K562 (cell line): ENCODE measurements around the gene LYPLA2. TPM values are rescaled to one million over a fixed set of nuclear protein-coding genes. Genes with fewer than 3 reads are reported as not detected.

Experiments used
- EP300 ChIP-seq: IDR thresholded peaks from 2 replicates; pipeline ENCODE4 v1.6.1; 2012; ENCODE audit warnings: low read length, improper control_type of control experiment
- EP400 ChIP-seq: fragments of 450-650 bp; IDR thresholded peaks from 2 replicates; pipeline ENCODE4 v1.6.1; 2017; ENCODE audit warnings: antibody characterized with exemption, mild to moderate bottlenecking, moderate library complexity
- IFI16 ChIP-seq: fragments of 250-450 bp; sonication (Bioruptor Pico); IDR thresholded peaks from 2 replicates; pipeline ENCODE4 v2.1.2; 2022; ENCODE audit warnings: mild to moderate bottlenecking, inconsistent platforms
- TAL1 ChIP-seq: fragments of 450-650 bp; IDR thresholded peaks from 2 replicates; pipeline ENCODE4 v1.6.1; 2016; ENCODE audit warnings: mild to moderate bottlenecking
- ZKSCAN8 ChIP-seq: fragments of 200-800 bp; sonication (Bioruptor generic); IDR thresholded peaks from 2 replicates; pipeline ENCODE4 v1.6.1; 2016; ENCODE audit warnings: missing genetic modification characterization, missing compliant biosample characterization
- ZNF780A ChIP-seq: fragments of 250-450 bp; sonication (Bioruptor Pico); IDR thresholded peaks from 2 replicates; pipeline ENCODE4 v1.5.0; 2021; ENCODE audit warnings: mild to moderate bottlenecking
- polyA plus RNA-seq, 8 experiments: library from polyadenylated mRNA; depleted of rRNA in 4 of 8; stranded (reverse) in 5 of 8; unstranded in 3 of 8; fragments of >200 nt; fragmentation: Nextera tagmentation in 2 of 8; fragmentation: Illumina TruSeq in 1 of 8; extraction: Ambion mirVana in 2 of 8; extraction: Trizol in 1 of 8; gene quantifications; 2 replicates each; pipeline versions ENCODE4 v1.2.1 to v1.2.3, GENCODE V29; 2011 to 2014; ENCODE audit warnings: inconsistent platforms in 1 of 8, missing spikeins in 1 of 8
- total RNA-seq, 7 experiments: library from RNA; depleted of rRNA in 6 of 7; stranded (reverse); fragments of >200 nt in 6 of 7; fragmentation: Illumina TruSeq in 2 of 7; extraction: Trizol in 2 of 7; gene quantifications; 2 replicates each; pipeline versions ENCODE4 v1.2.1 to v1.2.3, GENCODE V29; 2011 to 2021; ENCODE audit warnings: low replicate concordance in 1 of 7
- TF ChIP-seq, protein P1 (sequence below): sonication (generic); formaldehyde crosslinking; IDR thresholded peaks from 2 replicates; pipeline ENCODE4 v1.8.0; 2023; ENCODE audit warnings: mild to moderate bottlenecking, missing genetic modification reagents
- TF ChIP-seq, protein P2 (sequence below): fragments of 250-450 bp; sonication (Bioruptor Pico); IDR thresholded peaks from 2 replicates; pipeline ENCODE4 v1.4.0; 2020; ENCODE audit warnings: mild to moderate bottlenecking
- TF ChIP-seq, protein P3 (sequence below): IDR thresholded peaks from 3 replicates; pipeline ENCODE4 v1.6.1; 2011; ENCODE audit warnings: borderline replicate concordance, mild to moderate bottlenecking, moderate library complexity; ENCODE audit not compliant: insufficient read length; ENCODE audit errors: extremely low read depth
- TF ChIP-seq, protein P4 (sequence below): sonication (generic); formaldehyde crosslinking; IDR thresholded peaks from 2 replicates; pipeline ENCODE4 v1.8.0; 2022; ENCODE audit warnings: mild to moderate bottlenecking, missing genetic modification reagents
- TF ChIP-seq, protein P5 (sequence below): fragments of 250-450 bp; sonication (Bioruptor Pico); IDR thresholded peaks from 2 replicates; pipeline ENCODE4 v1.5.0; 2021; ENCODE audit warnings: mild to moderate bottlenecking, borderline replicate concordance

Gene LYPLA2
- total and polyA plus RNA-seq, 9 of the 15 experiments (the other 6 are each of a cell fraction or from before 2014, with no cell fraction given) = 3.9 to 128 (median 60.1) TPM

DNA sequence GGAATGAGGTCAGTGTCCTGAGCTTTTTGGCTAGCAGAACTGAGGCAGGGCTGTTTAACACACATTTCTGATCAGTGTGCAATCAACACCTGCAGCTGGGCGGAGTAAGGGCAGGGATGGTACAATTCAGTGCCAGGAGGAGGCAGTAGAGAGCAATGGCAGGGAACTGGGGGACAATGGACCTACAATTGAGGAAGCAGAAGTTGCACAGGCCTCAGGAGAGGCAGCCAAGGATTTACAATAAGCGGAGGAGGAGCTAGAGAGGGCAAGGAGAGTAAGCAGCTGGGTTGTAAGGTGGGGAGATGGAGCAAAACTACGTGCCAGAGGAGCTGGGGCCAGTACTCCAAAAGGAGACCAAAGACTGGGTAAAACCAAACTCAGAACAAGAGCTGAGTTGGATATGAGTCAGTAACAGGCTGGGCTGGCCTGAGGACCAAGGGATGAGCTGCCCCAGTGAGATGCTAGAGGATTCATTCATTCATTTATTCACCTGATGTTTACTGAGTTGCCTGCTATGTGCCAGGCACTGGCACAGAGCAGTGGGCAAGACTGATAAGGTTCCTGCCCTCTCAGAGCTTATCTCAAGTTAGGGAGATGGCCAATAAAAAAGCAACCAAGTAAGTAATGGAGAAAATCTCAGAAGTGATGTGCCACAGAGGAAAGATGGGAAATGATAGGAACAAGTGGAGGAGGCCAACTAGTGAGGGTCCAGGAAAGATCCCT is 20.0 kb downstream of the LYPLA2 start (continued):
- TF ChIP-seq, protein P1, sequence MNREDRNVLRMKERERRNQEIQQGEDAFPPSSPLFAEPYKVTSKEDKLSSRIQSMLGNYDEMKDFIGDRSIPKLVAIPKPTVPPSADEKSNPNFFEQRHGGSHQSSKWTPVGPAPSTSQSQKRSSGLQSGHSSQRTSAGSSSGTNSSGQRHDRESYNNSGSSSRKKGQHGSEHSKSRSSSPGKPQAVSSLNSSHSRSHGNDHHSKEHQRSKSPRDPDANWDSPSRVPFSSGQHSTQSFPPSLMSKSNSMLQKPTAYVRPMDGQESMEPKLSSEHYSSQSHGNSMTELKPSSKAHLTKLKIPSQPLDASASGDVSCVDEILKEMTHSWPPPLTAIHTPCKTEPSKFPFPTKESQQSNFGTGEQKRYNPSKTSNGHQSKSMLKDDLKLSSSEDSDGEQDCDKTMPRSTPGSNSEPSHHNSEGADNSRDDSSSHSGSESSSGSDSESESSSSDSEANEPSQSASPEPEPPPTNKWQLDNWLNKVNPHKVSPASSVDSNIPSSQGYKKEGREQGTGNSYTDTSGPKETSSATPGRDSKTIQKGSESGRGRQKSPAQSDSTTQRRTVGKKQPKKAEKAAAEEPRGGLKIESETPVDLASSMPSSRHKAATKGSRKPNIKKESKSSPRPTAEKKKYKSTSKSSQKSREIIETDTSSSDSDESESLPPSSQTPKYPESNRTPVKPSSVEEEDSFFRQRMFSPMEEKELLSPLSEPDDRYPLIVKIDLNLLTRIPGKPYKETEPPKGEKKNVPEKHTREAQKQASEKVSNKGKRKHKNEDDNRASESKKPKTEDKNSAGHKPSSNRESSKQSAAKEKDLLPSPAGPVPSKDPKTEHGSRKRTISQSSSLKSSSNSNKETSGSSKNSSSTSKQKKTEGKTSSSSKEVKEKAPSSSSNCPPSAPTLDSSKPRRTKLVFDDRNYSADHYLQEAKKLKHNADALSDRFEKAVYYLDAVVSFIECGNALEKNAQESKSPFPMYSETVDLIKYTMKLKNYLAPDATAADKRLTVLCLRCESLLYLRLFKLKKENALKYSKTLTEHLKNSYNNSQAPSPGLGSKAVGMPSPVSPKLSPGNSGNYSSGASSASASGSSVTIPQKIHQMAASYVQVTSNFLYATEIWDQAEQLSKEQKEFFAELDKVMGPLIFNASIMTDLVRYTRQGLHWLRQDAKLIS (CRISPR knock-in tag) = no peak
- TF ChIP-seq ZNF780A (CRISPR knock-in tag) = no peak
- TF ChIP-seq, protein P2, sequence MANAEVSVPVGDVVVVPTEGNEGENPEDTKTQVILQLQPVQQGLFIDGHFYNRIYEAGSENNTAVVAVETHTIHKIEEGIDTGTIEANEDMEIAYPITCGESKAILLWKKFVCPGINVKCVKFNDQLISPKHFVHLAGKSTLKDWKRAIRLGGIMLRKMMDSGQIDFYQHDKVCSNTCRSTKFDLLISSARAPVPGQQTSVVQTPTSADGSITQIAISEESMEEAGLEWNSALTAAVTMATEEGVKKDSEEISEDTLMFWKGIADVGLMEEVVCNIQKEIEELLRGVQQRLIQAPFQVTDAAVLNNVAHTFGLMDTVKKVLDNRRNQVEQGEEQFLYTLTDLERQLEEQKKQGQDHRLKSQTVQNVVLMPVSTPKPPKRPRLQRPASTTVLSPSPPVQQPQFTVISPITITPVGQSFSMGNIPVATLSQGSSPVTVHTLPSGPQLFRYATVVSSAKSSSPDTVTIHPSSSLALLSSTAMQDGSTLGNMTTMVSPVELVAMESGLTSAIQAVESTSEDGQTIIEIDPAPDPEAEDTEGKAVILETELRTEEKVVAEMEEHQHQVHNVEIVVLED (CRISPR knock-in tag) = no peak
- TF ChIP-seq IFI16 = no peak
- TF ChIP-seq, protein P3, sequence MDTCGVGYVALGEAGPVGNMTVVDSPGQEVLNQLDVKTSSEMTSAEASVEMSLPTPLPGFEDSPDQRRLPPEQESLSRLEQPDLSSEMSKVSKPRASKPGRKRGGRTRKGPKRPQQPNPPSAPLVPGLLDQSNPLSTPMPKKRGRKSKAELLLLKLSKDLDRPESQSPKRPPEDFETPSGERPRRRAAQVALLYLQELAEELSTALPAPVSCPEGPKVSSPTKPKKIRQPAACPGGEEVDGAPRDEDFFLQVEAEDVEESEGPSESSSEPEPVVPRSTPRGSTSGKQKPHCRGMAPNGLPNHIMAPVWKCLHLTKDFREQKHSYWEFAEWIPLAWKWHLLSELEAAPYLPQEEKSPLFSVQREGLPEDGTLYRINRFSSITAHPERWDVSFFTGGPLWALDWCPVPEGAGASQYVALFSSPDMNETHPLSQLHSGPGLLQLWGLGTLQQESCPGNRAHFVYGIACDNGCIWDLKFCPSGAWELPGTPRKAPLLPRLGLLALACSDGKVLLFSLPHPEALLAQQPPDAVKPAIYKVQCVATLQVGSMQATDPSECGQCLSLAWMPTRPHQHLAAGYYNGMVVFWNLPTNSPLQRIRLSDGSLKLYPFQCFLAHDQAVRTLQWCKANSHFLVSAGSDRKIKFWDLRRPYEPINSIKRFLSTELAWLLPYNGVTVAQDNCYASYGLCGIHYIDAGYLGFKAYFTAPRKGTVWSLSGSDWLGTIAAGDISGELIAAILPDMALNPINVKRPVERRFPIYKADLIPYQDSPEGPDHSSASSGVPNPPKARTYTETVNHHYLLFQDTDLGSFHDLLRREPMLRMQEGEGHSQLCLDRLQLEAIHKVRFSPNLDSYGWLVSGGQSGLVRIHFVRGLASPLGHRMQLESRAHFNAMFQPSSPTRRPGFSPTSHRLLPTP = peak; percentile 52
- TF ChIP-seq TAL1 = no peak
- TF ChIP-seq EP400 = no peak
- TF ChIP-seq, protein P4, sequence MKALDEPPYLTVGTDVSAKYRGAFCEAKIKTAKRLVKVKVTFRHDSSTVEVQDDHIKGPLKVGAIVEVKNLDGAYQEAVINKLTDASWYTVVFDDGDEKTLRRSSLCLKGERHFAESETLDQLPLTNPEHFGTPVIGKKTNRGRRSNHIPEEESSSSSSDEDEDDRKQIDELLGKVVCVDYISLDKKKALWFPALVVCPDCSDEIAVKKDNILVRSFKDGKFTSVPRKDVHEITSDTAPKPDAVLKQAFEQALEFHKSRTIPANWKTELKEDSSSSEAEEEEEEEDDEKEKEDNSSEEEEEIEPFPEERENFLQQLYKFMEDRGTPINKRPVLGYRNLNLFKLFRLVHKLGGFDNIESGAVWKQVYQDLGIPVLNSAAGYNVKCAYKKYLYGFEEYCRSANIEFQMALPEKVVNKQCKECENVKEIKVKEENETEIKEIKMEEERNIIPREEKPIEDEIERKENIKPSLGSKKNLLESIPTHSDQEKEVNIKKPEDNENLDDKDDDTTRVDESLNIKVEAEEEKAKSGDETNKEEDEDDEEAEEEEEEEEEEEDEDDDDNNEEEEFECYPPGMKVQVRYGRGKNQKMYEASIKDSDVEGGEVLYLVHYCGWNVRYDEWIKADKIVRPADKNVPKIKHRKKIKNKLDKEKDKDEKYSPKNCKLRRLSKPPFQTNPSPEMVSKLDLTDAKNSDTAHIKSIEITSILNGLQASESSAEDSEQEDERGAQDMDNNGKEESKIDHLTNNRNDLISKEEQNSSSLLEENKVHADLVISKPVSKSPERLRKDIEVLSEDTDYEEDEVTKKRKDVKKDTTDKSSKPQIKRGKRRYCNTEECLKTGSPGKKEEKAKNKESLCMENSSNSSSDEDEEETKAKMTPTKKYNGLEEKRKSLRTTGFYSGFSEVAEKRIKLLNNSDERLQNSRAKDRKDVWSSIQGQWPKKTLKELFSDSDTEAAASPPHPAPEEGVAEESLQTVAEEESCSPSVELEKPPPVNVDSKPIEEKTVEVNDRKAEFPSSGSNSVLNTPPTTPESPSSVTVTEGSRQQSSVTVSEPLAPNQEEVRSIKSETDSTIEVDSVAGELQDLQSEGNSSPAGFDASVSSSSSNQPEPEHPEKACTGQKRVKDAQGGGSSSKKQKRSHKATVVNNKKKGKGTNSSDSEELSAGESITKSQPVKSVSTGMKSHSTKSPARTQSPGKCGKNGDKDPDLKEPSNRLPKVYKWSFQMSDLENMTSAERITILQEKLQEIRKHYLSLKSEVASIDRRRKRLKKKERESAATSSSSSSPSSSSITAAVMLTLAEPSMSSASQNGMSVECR (CRISPR knock-in tag) = no peak
- TF ChIP-seq ZKSCAN8 = no peak
- TF ChIP-seq, protein P5, sequence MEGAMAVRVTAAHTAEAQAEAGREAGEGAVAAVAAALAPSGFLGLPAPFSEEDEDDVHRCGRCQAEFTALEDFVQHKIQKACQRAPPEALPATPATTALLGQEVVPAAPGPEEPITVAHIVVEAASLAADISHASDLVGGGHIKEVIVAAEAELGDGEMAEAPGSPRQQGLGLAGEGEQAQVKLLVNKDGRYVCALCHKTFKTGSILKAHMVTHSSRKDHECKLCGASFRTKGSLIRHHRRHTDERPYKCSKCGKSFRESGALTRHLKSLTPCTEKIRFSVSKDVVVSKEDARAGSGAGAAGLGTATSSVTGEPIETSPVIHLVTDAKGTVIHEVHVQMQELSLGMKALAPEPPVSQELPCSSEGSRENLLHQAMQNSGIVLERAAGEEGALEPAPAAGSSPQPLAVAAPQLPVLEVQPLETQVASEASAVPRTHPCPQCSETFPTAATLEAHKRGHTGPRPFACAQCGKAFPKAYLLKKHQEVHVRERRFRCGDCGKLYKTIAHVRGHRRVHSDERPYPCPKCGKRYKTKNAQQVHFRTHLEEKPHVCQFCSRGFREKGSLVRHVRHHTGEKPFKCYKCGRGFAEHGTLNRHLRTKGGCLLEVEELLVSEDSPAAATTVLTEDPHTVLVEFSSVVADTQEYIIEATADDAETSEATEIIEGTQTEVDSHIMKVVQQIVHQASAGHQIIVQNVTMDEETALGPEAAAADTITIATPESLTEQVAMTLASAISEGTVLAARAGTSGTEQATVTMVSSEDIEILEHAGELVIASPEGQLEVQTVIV (CRISPR knock-in tag) = no peak
- no peak for TF ChIP-seq EP300
